MCF 10A (cell line): ENCODE results near the gene ARHGEF17. TPM values are rescaled to one million over a fixed set of nuclear protein-coding genes. Genes with fewer than 3 reads are reported as not detected.

Experiments
- BruUV-seq: library from RNA; stranded (reverse); fragments of 400-500 nt; replicated peaks from 2 replicates; lab custom pipeline; 2021; lab: Mats Ljungman, UMichigan
- CTCF ChIA-PET: fragments of 300-600 bp; sonication (Branson Sonifier 250); formaldehyde crosslinking; extraction: SDS; loops from one replicate; lab custom pipeline; 2021; ENCODE audit warnings: antibody characterized with exemption, inconsistent platforms; lab: Yijun Ruan, JAX
- POLR2A ChIA-PET: fragments of 300-600, 350-650 bp; sonication (Branson Sonifier 250); formaldehyde crosslinking; extraction: SDS; loops from one replicate; lab custom pipeline; 2020; ENCODE audit warnings: antibody characterized with exemption, inconsistent platforms; lab: Yijun Ruan, JAX
- DNase-seq: peaks from one replicate; pipeline ENCODE4 v3.0.0-alpha.2; 2018; ENCODE audit not compliant: unreplicated experiment
- H3K27ac Mint-ChIP-seq: one replicate; pipeline ENCODE4 v1.8.0; 2022; ENCODE audit warnings: mild to moderate bottlenecking, low read depth, mixed read lengths; ENCODE audit not compliant: unreplicated experiment
- H3K27me3 Mint-ChIP-seq: one replicate; pipeline ENCODE4 v1.8.0; 2022; ENCODE audit warnings: mixed read lengths; ENCODE audit not compliant: insufficient read depth, unreplicated experiment
- H3K36me3 Mint-ChIP-seq: one replicate; pipeline ENCODE4 v1.8.0; 2022; ENCODE audit warnings: mild to moderate bottlenecking, moderate library complexity, mixed read lengths; ENCODE audit not compliant: insufficient read depth, unreplicated experiment
- H3K4me1 Mint-ChIP-seq: one replicate; pipeline ENCODE4 v1.8.0; 2022; ENCODE audit warnings: mixed read lengths; ENCODE audit not compliant: insufficient read depth, unreplicated experiment
- H3K4me3 Mint-ChIP-seq: one replicate; pipeline ENCODE4 v1.8.0; 2022; ENCODE audit warnings: mild to moderate bottlenecking, moderate library complexity, mixed read lengths; ENCODE audit not compliant: unreplicated experiment
- H3K9me3 Mint-ChIP-seq: one replicate; pipeline ENCODE4 v1.8.0; 2022; ENCODE audit warnings: mixed read lengths; ENCODE audit not compliant: unreplicated experiment
- CTCF ChIP-seq: fragments of 200-600 bp; IDR thresholded peaks from one replicate; pipeline ENCODE4 v1.8.0; 2022; ENCODE audit warnings: antibody characterized with exemption, mild to moderate bottlenecking; ENCODE audit not compliant: unreplicated experiment
- intact Hi-C: fragments of 100-400 bp; cut with micrococcal nuclease; formaldehyde crosslinking; loops from 2 replicates; pipeline ENCODE4 v1.14.1; 2022
- total RNA-seq: library from RNA; stranded (reverse); gene quantifications from 2 replicates; pipeline ENCODE4 v1.2.3, GENCODE V29; 2022

Gene ARHGEF17
- total RNA-seq, 1 experiment from 2014 or later, result 27.6 TPM

GRCh38 chr11:73372375-73372993 lies 64.4 kb downstream of the ARHGEF17 start:
- BruUV-seq, result no TSS peak
- intact Hi-C loops, result no loop called here
- Mint-ChIP-seq H3K4me3 (no peak overlapping the region), H3K27me3 (no peaks in the 10 kb centered on the region), H3K9me3 (no peaks in the 10 kb centered on the region), H3K4me1 (peaks cover 7% of the 10 kb centered on the region), H3K36me3 (no peaks in the 10 kb centered on the region), H3K27ac (no peak overlapping the region)
- peak; percentile 24 for DNase-seq
- POLR2A ChIA-PET, result interaction anchor here (0.7 kb wide), 1 partner anchor 498 kb away, joined by 3 read pairs; no protein-coding TSS in a partner anchor
- CTCF ChIA-PET, result interaction anchor here (0.5 to 3.5 kb wide), 6 partner anchors 12 to 294 kb away, joined by 3 to 20 read pairs (median 4); no protein-coding TSS in a partner anchor
- no peak for TF ChIP-seq CTCF

GRCh38 chr11:73374151-73374550 lies 66.1 kb downstream of the ARHGEF17 start:
- CTCF ChIA-PET, result interaction anchor here (0.5 to 3.5 kb wide), 9 partner anchors 9 to 278 kb away, joined by 3 to 20 read pairs (median 5); no protein-coding TSS in a partner anchor
- POLR2A ChIA-PET, result interaction anchor here (0.9 kb wide), 1 partner anchor 21 kb away, joined by 3 read pairs; no protein-coding TSS in a partner anchor
- BruUV-seq, result no TSS peak

GRCh38 chr11:73375830-73376159 lies 67.7 kb downstream of the ARHGEF17 start:
- ChIA-PET POLR2A (no interaction called here), CTCF (interaction anchor here (1.9 to 3.5 kb wide), 3 partner anchors 13 to 25 kb away, joined by 10 to 20 read pairs (median 20); no protein-coding TSS in a partner anchor)
- TF ChIP-seq CTCF, result no peak
- intact Hi-C loops, result no loop called here
- BruUV-seq, result no TSS peak
- Mint-ChIP-seq H3K9me3 (no peaks in the 10 kb centered on the region), H3K27me3 (no peaks in the 10 kb centered on the region), H3K36me3 (no peaks in the 10 kb centered on the region), H3K27ac (peak overlapping the region; percentile 29), H3K4me3 (peak overlapping the region; percentile 80), H3K4me1 (peaks cover 18% of the 10 kb centered on the region)
- DNase-seq, result no peak

More at GRCh38 chr11:73374151-73374550, 66.1 kb downstream of the ARHGEF17 start:
- H3K27me3 Mint-ChIP-seq, result no peaks in the 10 kb centered on the region
- H3K36me3 Mint-ChIP-seq, result no peaks in the 10 kb centered on the region
- TF ChIP-seq CTCF, result no peak
- peaks cover 9% of the 10 kb centered on the region for H3K4me1 Mint-ChIP-seq
- intact Hi-C loops, result no loop called here
- H3K4me3 Mint-ChIP-seq, result no peak overlapping the region
- H3K9me3 Mint-ChIP-seq, result no peaks in the 10 kb centered on the region
- no peak overlapping the region for H3K27ac Mint-ChIP-seq
- no peak for DNase-seq

GRCh38 chr11:73376160-73376802 lies 68.2 kb downstream of the ARHGEF17 start, which contains the start of gene RELT:
Gene RELT, plus strand, starts transcription at chr11:73376399. Its CDS starts 12,738 bp downstream, at chr11:73389137.
- peak within 1 kb of the TSS; percentile 29 for H3K27ac Mint-ChIP-seq
- BruUV-seq, result no TSS peak
- H3K4me1 Mint-ChIP-seq, result peaks cover 18% of the 10 kb centered on the region
- peak; percentile 88 for DNase-seq
- ChIA-PET POLR2A (interaction anchor here (1.1 to 2.5 kb wide), 2 partner anchors 25 to 68 kb away, joined by 3 to 15 read pairs; partner anchors contain the start of gene ARHGEF17), CTCF (interaction anchor here (0.5 to 0.7 kb wide), 3 partner anchors 257 to 1789 kb away, joined by 3 read pairs; no protein-coding TSS in a partner anchor)
- intact Hi-C loops, result no loop called here
- peak; percentile 90 for TF ChIP-seq CTCF
- H3K9me3 Mint-ChIP-seq, result no peaks in the 10 kb centered on the region
- no peaks in the 10 kb centered on the region for H3K36me3 Mint-ChIP-seq
- H3K4me3 Mint-ChIP-seq, result peak within 1 kb of the TSS; percentile 80
- no peaks in the 10 kb centered on the region for H3K27me3 Mint-ChIP-seq
